C4-2B (cell line): ENCODE results near the gene SSBP1.

Experiments used
- H3K27ac ChIP-seq: fragments of 450-650 bp; 2 replicates; pipeline ENCODE4 v1.5.1; 2017
- CTCF ChIP-seq: fragments of 450-650 bp; conservative IDR thresholded peaks from 2 replicates; pipeline ENCODE4 v1.5.1; 2017; ENCODE audit warnings: mild to moderate bottlenecking
- ZFX ChIP-seq: fragments of 450-650 bp; IDR thresholded peaks from 2 replicates; pipeline ENCODE4 v1.6.1; 2017

SSBP1 gene

GRCh38 chr7:141698247-141699015, 39.7 kb upstream of the SSBP1 start:
- no peak for TF ChIP-seq CTCF
- no peak for TF ChIP-seq ZFX
- no peak overlapping the region for H3K27ac ChIP-seq

GRCh38 chr7:141699860-141700259, 38.3 kb upstream of the SSBP1 start:
- no peak overlapping the region for H3K27ac ChIP-seq
- TF ChIP-seq CTCF, result no peak
- no peak for TF ChIP-seq ZFX

GRCh38 chr7:141700296-141700847, 37.8 kb upstream of the SSBP1 start:
- TF ChIP-seq CTCF, result no peak
- TF ChIP-seq ZFX, result no peak
- H3K27ac ChIP-seq, result no peak overlapping the region

GRCh38 chr7:141700848-141701371, 37.2 kb upstream of the SSBP1 start:
- TF ChIP-seq CTCF, result no peak
- TF ChIP-seq ZFX, result no peak
- H3K27ac ChIP-seq, result no peak overlapping the region

- peak overlapping the region; percentile 76 for H3K27ac ChIP-seq
- TF ChIP-seq CTCF (no peak), ZFX (peak; percentile 58)
Measured at GRCh38 chr7:141701489-141702046, 36.6 kb upstream of the SSBP1 start.

- no peak for TF ChIP-seq CTCF
- H3K27ac ChIP-seq, result peak within 1 kb of the TSS; percentile 76
Measured at GRCh38 chr7:141702047-141702567, 36.1 kb upstream of the SSBP1 start, which contains the start of gene DENND11. Gene DENND11, minus strand, starts transcription at chr7:141702166. Its CDS starts 13 bp downstream, at chr7:141702153.

GRCh38 chr7:141702892-141703291, 35.3 kb upstream of the SSBP1 start:
- no peak overlapping the region for H3K27ac ChIP-seq
- TF ChIP-seq CTCF, result no peak
- no peak for TF ChIP-seq ZFX
